Stimulated activated naive B cell treated with anti-CD40 and anti-IgM and Interleukin-4, amounts not matched to agents 10 μg/mL and 1 μg/mL and 100 μg/mL, for 72 hours (primary cell): ENCODE data around the gene RGS17.

ENCODE experiments used
- ATAC-seq, 2 donors: fragments of 150-1000 bp; cut with Tn5 transposase; replicated peaks; 2 replicates each; pipeline ENCODE4 v1.10.0; 2021; ENCODE audit warnings: moderate library complexity in 1 of 2
- DNase-seq: peaks from one replicate; pipeline ENCODE4 v3.0.0; 2021
- H3K27ac Mint-ChIP-seq: one replicate; pipeline ENCODE4 v1.8.0; 2022; ENCODE audit warnings: mild to moderate bottlenecking, mixed read lengths
- H3K27me3 Mint-ChIP-seq, 2 donors: one replicate each; pipeline ENCODE4 v1.8.0; 2022; ENCODE audit warnings: mixed read lengths in 2 of 2
- H3K36me3 Mint-ChIP-seq, 2 donors: one replicate each; pipeline ENCODE4 v1.8.0; 2022; ENCODE audit warnings: mixed read lengths in 2 of 2, mild to moderate bottlenecking in 1 of 2
- H3K4me1 Mint-ChIP-seq, 2 donors: one replicate each; pipeline ENCODE4 v1.8.0; 2022; ENCODE audit warnings: mixed read lengths in 2 of 2, mild to moderate bottlenecking in 1 of 2
- H3K4me3 Mint-ChIP-seq, 2 donors: one replicate each; pipeline ENCODE4 v1.8.0; 2022; ENCODE audit warnings: mild to moderate bottlenecking in 2 of 2, mixed read lengths in 2 of 2, moderate library complexity in 1 of 2
- H3K9me3 Mint-ChIP-seq, 2 donors: one replicate each; pipeline ENCODE4 v1.8.0; 2022; ENCODE audit warnings: mixed read lengths in 2 of 2, mild to moderate bottlenecking in 1 of 2

Gene RGS17, protein sequence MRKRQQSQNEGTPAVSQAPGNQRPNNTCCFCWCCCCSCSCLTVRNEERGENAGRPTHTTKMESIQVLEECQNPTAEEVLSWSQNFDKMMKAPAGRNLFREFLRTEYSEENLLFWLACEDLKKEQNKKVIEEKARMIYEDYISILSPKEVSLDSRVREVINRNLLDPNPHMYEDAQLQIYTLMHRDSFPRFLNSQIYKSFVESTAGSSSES

DNA sequence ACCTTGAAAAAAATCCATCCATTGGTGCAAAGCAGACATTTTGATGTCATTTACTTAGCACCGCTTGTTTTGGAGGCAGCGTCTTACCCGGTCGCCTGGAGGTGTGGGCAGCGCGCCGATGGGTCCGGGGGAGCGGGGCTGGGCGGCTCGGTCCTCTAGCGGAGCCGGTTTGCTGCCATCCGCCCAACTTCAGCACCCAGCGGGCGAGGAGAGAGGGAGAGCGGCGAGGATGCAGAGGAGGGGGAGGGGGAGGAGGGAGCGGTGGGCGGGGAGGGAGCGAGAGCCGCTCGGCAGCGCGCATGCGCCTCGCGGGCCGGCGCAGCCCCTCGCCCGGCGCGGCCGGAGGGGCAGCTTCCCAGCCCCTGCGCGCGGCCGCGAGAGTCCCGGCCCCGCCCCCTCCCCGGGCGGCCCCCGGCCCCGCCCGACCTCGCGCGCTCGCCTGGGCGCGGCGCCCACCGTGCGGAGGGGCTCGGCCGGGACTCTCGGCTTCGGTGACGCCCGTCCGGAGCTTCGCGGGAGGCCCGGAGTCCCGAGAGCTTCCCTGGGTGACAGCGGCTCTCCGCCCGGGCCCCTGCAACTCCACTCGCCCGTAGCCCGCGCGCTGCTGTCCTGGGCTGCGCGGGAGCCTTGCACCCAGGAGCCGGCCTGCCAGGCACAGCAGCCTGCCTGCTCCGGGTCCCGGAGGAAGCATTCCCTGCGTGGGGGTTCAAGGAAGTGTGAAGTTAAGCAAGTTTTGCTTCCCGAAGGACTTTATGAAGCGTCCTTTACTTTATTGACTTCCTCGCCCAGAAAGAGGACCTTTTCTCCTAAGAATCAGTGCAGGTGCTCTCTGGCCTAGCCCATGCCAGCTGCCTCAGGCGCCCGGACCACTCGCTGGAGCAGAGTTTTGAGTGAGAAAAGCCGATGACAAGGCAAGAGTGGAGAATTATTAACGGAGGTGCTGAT is at the start of gene RGS17:
TSS of gene RGS17 (minus strand) at position 246 of the 945 bp plus-strand sequence. CDS start 87,264 bp downstream, outside the sequence.
- peaks cover 3 to 4% of the 10 kb centered on the region in 2 donors for H3K9me3 Mint-ChIP-seq
- peak within 1 kb of the TSS; percentile 79 to 85 for H3K4me3 Mint-ChIP-seq
- DNase-seq (no peak), ATAC-seq (peak; percentile 54 to 67)
- H3K4me1 Mint-ChIP-seq = peaks cover 14 to 24% of the 10 kb centered on the region in 2 donors
- no peaks in the 10 kb centered on the region for H3K36me3 Mint-ChIP-seq
- no peak within 1 kb of the TSS for H3K27ac Mint-ChIP-seq
- peaks cover 40 to 60% of the 10 kb centered on the region in 2 donors for H3K27me3 Mint-ChIP-seq

DNA sequence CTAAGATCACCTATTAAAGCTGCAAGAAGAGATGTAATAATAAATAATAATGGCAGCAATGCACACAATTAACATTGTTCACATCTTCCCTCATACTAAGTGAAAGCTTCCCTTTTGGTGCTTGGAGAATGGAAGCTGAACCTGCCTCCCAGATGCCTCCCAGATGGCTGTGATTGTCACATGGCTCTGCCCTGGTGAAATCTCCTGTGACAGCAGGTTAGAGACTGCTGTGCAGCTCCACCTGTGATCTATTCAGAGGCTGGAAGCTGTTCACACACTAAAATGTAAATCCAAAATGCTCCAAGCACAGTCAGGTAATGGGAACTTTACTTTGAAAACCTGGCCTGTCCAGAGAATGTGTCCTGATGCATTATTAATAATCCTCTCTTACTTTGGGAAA is 41.7 kb upstream of the RGS17 start:
- H3K4me3 Mint-ChIP-seq = no peak overlapping the region
- no peaks in the 10 kb centered on the region for H3K36me3 Mint-ChIP-seq
- no peak overlapping the region for H3K27ac Mint-ChIP-seq
- ATAC-seq = no peak
- no peak for DNase-seq
- peaks cover 0 to 4% of the 10 kb centered on the region in 2 donors for H3K9me3 Mint-ChIP-seq
- H3K4me1 Mint-ChIP-seq = no peaks in the 10 kb centered on the region
- no peaks in the 10 kb centered on the region for H3K27me3 Mint-ChIP-seq

DNA sequence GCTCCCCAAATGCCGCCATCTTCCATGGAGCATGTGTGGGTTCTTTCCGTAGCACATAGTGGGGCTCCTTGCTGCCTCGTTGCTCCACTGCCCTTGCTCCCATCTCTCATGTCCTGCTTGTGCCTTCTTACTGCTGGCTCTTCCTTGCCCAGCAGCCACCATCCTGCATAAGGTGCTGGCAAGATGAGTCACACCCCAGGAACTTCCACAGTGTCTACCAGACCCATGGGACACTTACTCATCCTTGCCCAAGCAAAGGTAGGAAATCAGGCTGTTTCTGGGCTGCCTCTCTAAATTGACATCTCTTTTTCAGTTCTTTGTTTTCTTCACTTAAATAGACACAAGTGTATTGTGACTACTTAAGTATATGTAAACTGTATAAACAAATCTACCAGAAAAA is 39.4 kb upstream of the RGS17 start:
- no peak for ATAC-seq
- Mint-ChIP-seq H3K27me3 (no peaks in the 10 kb centered on the region), H3K9me3 (peaks cover 0 to 4% of the 10 kb centered on the region in 2 donors), H3K36me3 (no peaks in the 10 kb centered on the region), H3K27ac (no peak overlapping the region), H3K4me1 (no peaks in the 10 kb centered on the region), H3K4me3 (no peak overlapping the region)
- no peak for DNase-seq

DNA sequence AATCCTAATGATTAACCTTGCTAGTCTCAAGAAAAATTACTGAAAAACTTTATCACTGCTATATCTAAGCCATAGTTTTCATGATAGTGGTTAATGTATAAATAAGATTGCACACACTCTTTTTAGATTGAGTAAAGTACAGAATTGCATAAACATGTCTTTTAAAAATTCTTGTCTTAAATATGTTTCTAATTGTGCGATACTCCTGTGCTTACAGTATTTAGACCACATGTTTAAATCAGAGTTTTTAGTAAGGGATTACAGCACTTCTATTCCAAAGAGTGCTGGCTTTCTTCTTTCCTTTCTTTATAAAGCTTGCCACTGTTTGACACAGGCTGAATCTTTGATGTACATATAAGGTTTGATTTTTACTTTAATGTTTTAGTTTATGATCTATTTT is 36.8 kb upstream of the RGS17 start:
- ATAC-seq (no peak), DNase-seq (no peak)
- Mint-ChIP-seq H3K9me3 (peaks cover 0 to 4% of the 10 kb centered on the region in 2 donors), H3K4me3 (no peak overlapping the region), H3K36me3 (no peaks in the 10 kb centered on the region), H3K27me3 (no peaks in the 10 kb centered on the region), H3K27ac (no peak overlapping the region), H3K4me1 (no peaks in the 10 kb centered on the region)

DNA sequence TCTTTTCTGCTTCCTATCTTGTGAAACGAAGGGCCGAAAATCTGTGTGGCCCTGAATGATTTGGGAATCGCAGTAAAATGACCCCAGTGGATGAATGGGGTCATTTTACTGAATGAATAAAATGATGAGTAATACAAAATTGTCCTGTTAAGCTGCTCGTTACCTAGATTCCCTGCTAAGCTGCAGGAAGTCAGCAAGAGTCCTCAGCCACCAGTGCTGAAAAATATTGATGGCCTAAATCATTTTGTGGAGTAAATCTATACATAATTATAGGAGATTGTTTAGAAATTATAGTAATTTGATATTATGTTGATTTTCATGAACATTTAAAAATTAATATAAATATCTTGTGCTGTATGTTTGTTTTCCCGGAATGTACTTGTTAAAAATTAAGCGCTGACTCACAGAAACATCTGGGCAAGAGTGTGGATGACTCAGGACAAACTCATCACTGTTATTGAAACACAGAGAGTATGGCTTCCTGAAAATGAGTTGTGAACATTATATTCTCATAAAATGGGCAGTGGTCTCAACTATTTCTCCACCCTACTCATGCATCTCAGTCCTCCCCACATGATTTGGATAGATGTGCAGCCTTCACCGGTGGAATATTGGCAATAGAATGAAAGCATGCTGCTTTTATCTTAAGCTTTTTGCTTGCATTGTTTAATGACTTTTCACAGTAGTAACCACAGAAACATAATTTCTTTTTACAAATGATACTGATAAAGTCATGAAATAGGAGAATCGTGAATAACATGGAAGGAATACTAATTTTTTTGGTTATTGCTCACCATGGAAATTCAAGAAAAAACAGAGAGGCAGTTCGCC is 36.2 kb upstream of the RGS17 start:
- H3K9me3 Mint-ChIP-seq = peaks cover 0 to 4% of the 10 kb centered on the region in 2 donors
- H3K27me3 Mint-ChIP-seq = no peaks in the 10 kb centered on the region
- DNase-seq (no peak), ATAC-seq (no peak)
- no peak overlapping the region for H3K27ac Mint-ChIP-seq
- no peak overlapping the region for H3K4me3 Mint-ChIP-seq
- H3K4me1 Mint-ChIP-seq = no peaks in the 10 kb centered on the region
- H3K36me3 Mint-ChIP-seq = no peaks in the 10 kb centered on the region

DNA sequence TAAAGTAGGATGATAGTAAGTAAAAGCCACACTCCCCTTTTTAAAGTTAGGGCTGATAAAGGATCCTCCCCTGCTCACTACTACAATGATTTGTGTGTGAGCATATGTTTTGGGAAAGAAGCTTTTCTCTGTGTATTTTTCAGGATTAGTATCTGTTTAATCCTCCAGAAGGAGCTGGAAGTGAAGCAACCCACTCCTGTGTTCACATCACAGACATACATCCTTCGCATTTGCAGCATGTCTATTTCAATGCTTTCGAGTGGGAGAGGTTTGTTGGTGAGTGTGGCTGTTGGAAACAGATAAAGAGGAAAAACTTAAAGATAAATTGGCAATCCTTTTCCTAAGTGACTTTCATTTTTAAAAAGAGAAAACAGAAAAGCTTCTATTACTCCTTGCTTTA is 31.6 kb upstream of the RGS17 start:
- H3K36me3 Mint-ChIP-seq = no peaks in the 10 kb centered on the region
- no peaks in the 10 kb centered on the region for H3K4me1 Mint-ChIP-seq
- H3K27me3 Mint-ChIP-seq = no peaks in the 10 kb centered on the region
- H3K27ac Mint-ChIP-seq = no peak overlapping the region
- no peak overlapping the region for H3K4me3 Mint-ChIP-seq
- ATAC-seq (no peak), DNase-seq (no peak)
- H3K9me3 Mint-ChIP-seq = peaks cover 0 to 4% of the 10 kb centered on the region in 2 donors

DNA sequence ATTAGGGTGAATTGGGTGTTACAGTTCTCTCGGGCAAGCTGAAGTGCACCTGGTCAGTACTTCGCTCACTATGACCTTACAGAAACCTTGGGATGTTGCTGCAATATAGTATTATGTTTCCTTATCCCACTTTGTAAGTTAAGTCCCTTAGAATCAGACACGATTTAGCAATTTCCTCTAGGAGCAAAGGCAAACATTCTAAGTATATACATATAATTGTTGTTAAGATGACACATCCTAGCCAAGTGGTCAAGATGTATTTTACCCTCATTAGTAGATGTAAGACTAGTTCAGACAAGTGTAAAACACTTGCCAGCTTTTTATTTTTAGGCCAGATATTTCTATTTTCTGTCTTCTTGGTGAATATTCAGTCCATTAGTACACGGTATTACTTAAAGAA is 31.1 kb upstream of the RGS17 start:
- DNase-seq (no peak), ATAC-seq (no peak)
- Mint-ChIP-seq H3K4me1 (no peaks in the 10 kb centered on the region), H3K9me3 (peaks cover 0 to 4% of the 10 kb centered on the region in 2 donors), H3K36me3 (no peaks in the 10 kb centered on the region), H3K27ac (no peak overlapping the region), H3K4me3 (no peak overlapping the region), H3K27me3 (no peaks in the 10 kb centered on the region)

DNA sequence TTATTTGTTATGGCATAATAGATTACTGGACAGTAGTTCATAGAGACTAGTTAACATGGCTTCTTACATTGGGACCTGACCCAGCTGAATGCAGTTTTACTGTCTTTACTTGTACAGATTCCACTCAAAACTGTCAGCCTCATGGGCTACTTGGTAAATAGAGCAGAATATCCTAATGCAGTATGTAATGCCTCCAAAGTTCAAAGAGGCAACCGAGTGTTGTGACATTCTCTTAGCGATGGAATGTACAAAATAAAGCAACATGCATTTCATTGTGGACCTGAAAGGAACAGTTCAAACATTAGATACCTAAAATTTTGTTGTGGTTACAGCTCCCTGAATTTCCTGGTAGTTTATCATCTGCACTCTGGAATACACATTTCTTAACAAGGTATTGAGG is 29.1 kb upstream of the RGS17 start:
- no peaks in the 10 kb centered on the region for H3K27me3 Mint-ChIP-seq
- H3K27ac Mint-ChIP-seq = no peak overlapping the region
- no peaks in the 10 kb centered on the region for H3K36me3 Mint-ChIP-seq
- H3K9me3 Mint-ChIP-seq = peaks cover 0 to 4% of the 10 kb centered on the region in 2 donors
- ATAC-seq (no peak), DNase-seq (no peak)
- no peaks in the 10 kb centered on the region for H3K4me1 Mint-ChIP-seq
- no peak overlapping the region for H3K4me3 Mint-ChIP-seq

DNA sequence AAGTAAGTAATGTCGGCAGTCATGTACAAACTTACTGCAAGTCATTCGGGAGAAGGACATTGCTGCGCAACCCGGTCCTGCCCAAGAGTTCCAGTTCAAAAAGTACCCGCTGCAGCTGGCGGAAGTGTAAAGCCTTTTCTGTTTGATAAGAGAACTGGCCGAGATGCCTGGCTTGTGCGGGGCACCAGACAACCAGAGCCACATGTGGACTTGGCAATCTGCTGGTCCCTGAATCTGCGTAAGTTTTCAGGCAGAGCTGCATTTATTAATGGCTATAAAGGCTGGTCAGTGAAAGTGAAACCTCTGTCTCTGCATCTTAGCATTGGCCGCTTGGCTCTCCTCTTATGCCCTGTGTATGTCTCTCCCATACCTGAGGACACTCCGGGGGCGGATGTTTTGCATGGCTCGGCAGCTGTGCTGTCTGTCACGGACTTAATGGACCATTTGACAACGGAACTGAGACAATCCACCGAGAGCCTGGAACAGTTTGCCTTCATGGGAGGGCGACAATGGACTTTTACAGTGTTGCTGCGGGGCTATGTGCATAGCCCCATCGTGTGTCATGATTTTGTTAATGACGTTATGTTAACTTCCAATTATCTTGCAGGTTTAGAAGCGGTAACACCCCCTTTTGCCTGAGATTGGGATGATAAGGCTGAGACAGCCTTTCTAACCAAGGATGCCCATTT is 19.8 kb upstream of the RGS17 start:
- Mint-ChIP-seq H3K9me3 (peaks cover 7% of the 10 kb centered on the region in 2 donors), H3K27ac (no peak overlapping the region), H3K27me3 (no peaks in the 10 kb centered on the region), H3K4me1 (no peaks in the 10 kb centered on the region), H3K36me3 (no peaks in the 10 kb centered on the region), H3K4me3 (no peak overlapping the region)
- ATAC-seq (no peak), DNase-seq (no peak)

DNA sequence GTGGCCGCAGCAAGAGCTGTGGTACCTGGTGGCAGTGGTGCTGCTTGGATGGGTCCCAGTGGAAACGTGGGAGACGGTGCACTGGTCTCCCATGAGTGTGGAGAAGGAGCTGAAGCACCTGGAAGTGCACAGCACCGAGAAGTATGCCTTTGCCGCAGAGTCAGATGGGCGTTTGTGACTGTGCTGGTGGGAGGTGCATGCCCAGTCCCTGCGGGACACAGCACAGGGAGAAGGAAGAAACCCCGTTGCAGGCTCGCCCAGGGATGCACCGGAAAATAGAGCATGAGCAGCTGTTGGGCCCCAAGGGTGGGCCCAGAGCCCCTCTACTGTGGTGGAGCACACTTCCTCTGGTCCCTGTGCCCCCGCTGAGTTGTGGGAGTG is 19.3 kb upstream of the RGS17 start:
- no peaks in the 10 kb centered on the region for H3K36me3 Mint-ChIP-seq
- no peak overlapping the region for H3K4me3 Mint-ChIP-seq
- ATAC-seq (no peak), DNase-seq (no peak)
- no peak overlapping the region for H3K27ac Mint-ChIP-seq
- H3K9me3 Mint-ChIP-seq = peaks cover 7% of the 10 kb centered on the region in 2 donors
- H3K27me3 Mint-ChIP-seq = no peaks in the 10 kb centered on the region
- no peaks in the 10 kb centered on the region for H3K4me1 Mint-ChIP-seq

DNA sequence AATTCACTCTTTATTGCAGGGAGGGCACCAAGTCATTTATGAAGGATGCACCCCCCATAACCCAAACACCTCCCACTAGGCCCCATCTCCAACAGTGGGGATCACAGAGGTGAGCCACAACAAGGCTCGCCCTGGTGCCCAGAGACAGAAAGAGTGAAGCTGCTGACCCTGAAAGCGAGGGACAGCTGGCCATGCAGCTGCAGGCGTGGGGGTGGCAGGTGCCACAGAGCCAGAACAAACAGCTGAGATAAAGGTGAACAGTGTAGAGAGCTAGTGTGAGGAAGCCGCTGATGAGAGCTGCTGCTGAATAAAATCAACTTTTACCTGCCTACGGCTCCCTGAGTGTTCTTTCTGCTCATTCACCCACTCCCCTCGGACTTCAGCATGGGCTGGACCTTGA is 18.8 kb upstream of the RGS17 start:
- Mint-ChIP-seq H3K9me3 (peaks cover 7% of the 10 kb centered on the region in 2 donors), H3K36me3 (no peaks in the 10 kb centered on the region), H3K4me3 (no peak overlapping the region), H3K27ac (no peak overlapping the region), H3K4me1 (no peaks in the 10 kb centered on the region), H3K27me3 (peaks cover 0 to 2% of the 10 kb centered on the region in 2 donors)
- no peak for ATAC-seq
- DNase-seq = no peak

DNA sequence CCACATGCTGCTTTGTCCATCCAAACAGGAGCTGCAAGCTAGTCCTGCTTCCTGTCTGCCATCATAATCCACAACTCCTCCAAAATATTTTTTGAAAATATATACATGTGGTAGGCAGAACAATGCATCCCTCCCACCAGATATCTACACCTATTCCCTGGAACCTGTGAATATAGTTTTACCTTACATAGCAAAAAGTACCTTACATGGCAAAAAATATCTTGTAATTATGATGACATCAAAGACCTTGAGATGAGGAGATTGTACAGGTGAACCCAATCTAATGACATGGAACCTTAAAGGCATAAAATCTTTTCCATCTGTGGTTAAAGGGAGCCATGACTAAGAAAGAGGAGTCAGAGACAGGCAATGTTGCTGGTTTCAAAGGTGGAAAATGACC is 15.3 kb upstream of the RGS17 start:
- H3K9me3 Mint-ChIP-seq = peaks cover 7% of the 10 kb centered on the region in 2 donors
- no peak overlapping the region for H3K4me3 Mint-ChIP-seq
- H3K4me1 Mint-ChIP-seq = no peaks in the 10 kb centered on the region
- no peak for DNase-seq
- peaks cover 0 to 3% of the 10 kb centered on the region in 2 donors for H3K27me3 Mint-ChIP-seq
- no peak for ATAC-seq
- H3K27ac Mint-ChIP-seq = no peak overlapping the region
- no peaks in the 10 kb centered on the region for H3K36me3 Mint-ChIP-seq

DNA sequence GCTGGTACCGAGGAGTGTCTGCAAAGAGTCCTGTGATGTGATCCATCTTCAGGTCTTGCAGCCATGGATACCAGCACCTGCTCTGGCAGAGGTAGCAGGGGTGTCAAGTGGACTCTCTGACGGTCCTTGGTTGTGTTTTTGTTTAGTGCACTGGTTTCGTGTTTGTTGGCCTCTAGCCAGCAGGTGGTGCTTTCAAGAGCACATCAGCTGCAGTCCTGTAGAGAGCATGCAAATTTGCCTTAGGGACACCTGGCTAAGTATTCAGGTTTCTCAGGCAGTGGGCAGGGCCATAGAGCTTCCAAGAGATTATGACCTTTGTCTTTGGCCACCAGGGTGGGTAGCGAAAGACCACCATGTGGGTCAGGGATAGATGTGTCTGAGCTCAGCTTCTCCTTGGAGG is 14.5 kb upstream of the RGS17 start:
- Mint-ChIP-seq H3K4me1 (no peaks in the 10 kb centered on the region), H3K9me3 (peaks cover 7% of the 10 kb centered on the region in 2 donors), H3K4me3 (no peak overlapping the region), H3K27me3 (peaks cover 0 to 3% of the 10 kb centered on the region in 2 donors), H3K27ac (no peak overlapping the region), H3K36me3 (no peaks in the 10 kb centered on the region)
- DNase-seq = no peak
- ATAC-seq = no peak

DNA sequence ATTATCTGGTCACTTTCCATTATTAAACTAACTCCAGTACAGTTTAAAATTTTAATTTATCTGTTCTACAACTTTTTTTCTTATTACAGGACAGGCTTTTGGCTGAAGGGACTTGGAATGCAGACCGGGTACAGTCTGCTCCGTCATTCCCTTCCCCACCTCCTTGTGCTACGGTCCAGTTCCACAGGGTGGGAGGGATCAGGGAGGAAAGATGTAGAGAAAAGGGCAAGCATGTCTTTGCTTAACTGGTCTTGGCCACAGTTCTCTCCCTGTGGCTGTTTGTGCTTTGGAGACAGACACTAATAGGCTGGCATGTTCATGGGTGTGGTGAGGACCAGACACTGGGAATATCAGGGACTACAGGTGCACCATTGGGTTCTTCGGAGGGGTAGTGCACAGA is 12.1 kb upstream of the RGS17 start:
- H3K9me3 Mint-ChIP-seq = no peaks in the 10 kb centered on the region
- DNase-seq (no peak), ATAC-seq (no peak)
- H3K27ac Mint-ChIP-seq = no peak overlapping the region
- H3K36me3 Mint-ChIP-seq = no peaks in the 10 kb centered on the region
- H3K4me3 Mint-ChIP-seq = no peak overlapping the region
- peaks cover 0 to 3% of the 10 kb centered on the region in 2 donors for H3K27me3 Mint-ChIP-seq
- no peaks in the 10 kb centered on the region for H3K4me1 Mint-ChIP-seq
